Pons (tissue), 1 donor: ENCODE measurements around the gene COPS2.
"Not testable (repeated sequence)": the region's sequence is repeated elsewhere in the genome, so short reads cannot be mapped to it uniquely, and the experiment has no call there.

Experiments used
- DNase-seq: peaks from one replicate; pipeline ENCODE4 v3.0.0-alpha.2; 2016; ENCODE audit warnings: low spot score

Gene COPS2

DNA sequence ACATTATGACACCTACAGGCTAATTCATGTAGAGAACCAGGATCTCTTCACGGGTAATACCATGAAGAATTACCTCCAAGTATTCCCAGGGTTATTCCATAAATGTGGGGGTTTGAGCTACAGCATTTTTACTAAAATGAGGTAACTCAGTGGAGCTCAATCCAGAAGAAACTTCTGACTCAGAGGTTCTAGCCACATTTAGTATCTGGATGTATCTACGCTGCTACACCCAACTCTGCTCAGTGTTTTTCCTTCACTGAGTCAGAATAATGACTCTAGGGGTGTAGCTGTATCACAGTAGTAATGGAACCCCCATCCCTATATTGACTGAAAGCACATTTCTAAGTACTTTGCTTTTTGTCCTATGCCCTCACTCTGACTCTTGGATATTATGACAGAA is 52.4 kb downstream of the COPS2 start:
- no peak for DNase-seq

DNA sequence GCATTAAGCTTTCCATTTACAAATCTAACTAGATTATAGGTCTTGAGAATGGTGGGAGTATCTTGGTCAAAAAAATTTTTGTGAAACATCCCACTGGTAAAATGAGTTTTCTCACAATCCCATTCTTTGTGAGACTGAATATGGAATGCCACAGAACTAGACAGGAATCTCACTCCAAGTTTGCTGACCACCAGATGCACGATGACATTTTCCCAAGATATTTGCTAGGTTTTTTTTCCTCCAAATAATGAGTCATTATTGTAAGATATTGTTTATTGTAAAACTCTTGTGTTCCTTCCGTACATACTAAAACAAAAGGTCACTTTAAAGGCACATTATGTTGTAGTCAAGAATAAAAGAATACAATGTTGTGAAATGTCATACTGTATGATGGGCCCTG is 53.9 kb downstream of the COPS2 start:
- DNase-seq, result no peak

DNA sequence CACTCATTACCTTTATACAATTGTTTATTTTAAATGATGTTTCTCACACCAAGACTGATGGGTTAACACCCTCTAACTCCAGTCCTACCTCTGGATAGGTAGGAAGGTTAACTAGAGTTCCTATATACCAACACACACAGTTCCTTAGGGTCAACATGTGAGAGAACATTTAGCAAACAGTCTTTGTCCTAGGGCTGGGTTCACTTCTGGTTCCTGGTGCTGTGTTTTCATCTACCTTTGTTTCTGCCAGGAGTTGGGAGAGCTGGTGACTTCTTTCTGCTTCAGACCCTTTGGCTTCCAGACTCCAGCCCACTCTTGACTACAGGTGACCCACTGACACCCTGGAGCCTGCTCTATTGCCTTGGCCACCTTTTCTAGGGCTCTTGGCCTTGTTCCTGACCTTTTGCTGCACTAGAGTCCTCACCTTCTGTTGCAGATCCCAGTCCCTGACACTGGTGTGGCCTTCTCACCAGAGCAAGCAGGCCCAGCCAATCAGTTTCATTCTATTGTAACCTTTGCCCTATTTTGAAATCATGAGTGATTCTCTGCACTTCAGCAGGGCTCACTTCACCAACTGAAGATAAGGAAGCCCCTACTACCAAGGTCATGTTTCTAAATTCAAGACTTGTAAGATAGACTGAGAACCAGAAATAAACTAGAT is 59.2 kb downstream of the COPS2 start:
- no peak for DNase-seq

DNA sequence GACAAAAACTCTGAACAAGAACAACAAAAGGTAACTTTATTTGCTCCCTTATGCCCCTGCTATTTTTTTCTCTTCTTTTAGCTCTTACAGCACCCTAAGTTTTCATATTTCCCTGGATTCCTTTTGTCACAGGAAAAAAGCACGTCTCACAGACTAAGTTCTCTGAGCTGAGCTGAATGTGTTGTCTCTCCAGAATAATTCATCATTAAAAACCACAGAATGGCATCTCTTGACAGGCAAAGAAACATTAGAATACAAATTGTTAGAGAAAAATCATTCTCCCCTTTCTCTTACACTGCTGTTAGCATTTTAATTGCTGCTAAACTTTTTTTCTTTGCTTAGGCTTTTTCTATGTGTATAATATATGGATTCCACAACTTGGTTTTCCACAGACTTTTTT is 60.5 kb downstream of the COPS2 start:
- no peak for DNase-seq

DNA sequence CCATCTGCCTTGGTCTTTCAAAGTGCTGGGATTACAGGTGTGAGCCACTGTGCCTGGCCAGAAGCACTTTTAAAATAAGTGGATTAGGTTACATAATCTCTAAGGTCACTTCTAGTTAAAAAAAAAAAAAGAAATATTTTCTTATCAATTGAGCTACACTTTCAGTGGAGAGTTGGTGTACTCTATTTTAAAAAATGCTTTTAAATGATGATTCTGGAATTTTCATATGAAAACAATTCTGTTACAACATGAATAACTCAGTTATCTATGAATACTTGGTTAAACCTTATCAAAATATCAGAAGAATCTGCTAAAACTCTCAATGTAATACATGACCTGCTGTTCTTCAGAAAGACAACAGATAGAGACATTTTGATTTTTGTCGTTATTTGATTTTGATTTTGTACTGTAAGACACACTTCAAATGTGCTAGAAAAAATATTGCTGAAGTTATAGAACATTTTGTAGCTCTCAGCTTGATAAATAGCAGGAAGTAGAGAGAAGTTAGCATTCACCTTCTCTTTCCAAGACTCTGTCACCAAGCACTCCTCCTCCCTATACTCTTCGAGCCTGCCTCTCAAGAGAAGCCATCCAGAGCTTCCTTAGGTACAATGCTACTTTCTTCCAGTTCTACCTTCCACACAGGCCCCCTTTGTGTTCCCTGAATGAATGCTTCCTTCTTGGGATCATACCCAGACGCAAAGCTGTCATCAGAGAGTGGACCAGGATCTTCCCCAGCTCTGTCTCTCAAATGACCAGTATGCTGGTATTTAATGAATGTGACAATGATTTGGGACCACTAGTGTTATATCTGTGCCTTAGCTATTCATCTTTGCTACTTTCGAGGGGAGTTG is 61.9 kb downstream of the COPS2 start:
- DNase-seq, result no peak

DNA sequence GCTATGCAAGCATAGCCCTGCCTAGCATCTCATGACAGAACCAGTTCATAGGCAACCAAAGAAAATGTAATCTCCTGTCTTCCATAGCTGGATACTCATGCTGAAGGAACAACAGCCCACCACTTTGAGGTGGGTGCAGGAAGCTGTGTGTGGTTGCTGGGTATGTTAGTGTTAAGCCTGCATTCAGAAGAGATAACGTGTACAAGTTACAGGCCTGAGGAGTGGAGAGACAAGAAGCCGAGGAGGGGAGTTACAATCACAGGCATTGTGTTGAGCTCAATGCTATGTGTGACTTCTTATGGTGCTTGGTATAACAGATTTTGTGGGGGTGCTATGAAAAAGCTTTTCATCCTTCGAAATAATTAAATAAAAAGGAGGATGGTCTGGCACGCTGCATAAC is 66.4 kb downstream of the COPS2 start:
- DNase-seq, result peak; percentile 87

DNA sequence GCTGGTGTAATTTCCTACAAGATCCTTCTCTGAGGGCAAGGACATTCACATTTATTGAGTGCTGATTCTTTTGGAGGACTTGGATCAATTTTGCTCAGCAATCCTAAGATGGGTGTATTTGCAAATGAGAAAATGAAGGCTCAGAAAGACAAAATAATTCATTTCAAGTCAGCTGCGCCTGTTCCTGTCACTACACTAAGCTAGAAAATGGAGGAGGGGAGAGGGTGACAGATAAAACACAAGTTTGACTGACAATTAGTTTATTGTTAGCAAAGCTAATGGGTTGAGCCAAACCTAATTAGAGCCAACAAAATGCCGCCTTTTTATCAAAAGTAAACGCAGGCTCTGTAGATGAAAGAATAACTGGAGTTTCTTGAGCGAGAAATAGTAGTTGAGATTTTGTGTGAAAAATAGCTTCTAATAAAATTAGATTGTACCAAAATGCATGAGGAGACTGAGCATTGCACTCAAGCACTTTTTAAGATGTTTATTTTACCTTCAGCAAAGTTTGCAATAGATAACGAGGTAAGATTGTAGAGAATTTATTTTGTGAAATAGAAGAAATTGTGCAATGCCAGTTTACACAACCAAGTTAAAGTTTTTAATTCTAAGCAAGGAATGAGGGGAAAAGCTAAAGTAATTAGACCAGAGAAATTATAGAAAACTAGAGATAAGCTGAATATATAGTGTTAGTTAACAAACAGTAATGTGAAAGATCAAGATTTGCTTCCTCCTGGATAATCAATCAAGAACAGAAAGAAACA is 69.5 kb downstream of the COPS2 start:
- DNase-seq, result peak; percentile 92

DNA sequence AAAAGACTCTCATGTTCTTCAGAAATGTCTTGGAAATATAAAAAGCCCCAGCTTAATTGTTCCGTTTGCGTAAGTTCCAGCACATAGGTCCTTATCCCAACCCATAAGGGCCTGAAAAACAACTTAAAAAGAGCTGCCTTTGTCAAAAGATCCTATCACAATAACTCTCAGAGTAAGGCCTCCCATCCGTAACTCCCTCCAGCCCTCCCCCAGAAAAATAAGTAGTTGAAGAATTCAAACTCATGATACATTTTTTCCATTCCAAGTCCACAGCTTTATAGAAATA is 71.2 kb downstream of the COPS2 start:
- peak; percentile 22 for DNase-seq

DNA sequence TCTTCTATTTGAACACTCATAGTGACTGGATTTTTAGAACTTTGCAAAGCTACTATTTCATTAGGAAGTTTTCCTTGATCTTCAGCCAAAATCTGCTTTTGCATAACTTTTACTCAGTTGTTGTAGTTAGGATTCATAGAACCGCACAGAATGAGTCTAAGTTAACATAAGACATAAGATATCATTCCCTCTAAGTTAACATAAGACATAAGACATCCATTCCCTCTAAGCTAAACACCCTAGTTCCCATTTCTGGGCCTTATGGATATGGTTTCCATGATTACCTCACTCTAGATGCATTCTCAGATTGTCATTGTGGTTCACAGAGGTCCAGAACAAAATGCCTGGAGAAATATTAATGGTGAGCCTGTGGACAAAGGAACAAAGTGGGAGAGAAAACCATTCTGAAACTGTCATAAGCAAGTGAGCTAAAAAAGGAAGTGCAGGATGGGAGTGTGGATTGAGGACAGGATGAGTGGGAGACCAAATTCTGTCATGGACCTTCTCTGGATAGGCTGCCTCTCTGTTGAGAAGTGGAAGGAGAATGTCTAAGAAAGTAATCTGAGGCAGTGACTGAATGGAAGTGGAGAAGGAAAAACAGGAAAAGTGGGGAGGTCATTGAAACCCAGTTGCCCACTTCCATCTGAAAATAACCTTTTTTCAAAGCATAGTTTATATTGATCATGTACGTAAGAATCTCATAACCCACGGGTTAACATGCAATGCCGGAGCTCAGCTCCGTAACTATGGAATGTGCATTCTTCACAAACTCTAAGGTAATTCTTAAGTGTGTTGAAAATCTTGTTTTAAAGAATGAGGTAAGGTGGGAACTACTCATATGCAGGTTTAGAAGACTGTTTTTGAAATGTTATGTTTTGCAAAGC is 71.8 kb downstream of the COPS2 start:
- no peak for DNase-seq

DNA sequence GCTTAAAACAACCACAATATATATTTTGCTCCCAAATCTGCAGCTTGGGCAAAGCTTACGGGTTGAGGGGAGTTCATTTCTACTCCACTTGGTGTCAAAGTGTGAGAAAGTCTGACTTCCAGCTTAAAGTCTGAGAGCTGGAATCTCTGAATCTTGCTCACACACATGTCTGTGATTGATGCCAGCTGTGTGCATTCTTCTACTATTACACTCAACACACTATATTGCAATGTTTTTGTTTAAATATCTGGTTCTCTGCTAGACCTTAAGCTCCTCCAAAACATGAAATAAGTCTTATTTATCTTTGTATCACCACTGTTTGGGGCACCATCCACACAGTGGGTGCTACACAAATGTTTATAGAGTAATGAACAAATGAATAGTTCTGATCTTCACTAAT is 72.4 kb downstream of the COPS2 start:
- no peak for DNase-seq

DNA sequence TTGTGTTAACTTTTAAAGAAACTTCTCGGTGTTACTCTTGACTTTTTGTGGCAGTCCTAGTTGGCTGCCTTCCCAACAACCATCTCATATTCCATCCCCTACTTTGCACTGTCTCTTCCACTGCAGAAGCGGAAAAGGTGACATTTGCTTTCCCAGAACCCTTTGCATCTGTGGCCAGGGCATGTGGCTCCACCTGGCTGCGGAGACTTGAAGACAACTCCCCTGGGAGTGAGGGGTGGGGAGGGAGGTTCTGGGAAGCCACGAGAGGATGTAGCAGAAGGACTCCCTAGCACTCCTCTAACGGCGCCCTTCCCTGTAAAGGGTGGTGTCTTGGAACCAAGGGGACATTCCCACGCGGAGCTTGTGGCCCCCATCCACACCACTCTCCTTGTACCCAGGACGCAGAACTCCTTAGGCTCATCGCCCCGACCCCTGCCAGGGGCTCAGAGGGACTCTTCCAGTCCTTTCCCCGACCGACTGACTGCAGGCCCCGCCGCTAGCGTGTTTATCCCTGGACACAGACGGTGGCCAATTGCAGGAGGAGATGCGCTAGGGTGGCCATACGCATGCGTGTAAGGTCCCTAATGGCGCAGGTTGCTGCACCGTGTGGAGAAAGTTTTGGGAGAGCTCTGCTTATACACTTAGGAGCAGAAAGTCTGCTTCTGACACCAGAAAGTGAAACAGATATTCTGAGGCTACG is 75.9 kb downstream of the COPS2 start:
- DNase-seq, result no peak

DNA sequence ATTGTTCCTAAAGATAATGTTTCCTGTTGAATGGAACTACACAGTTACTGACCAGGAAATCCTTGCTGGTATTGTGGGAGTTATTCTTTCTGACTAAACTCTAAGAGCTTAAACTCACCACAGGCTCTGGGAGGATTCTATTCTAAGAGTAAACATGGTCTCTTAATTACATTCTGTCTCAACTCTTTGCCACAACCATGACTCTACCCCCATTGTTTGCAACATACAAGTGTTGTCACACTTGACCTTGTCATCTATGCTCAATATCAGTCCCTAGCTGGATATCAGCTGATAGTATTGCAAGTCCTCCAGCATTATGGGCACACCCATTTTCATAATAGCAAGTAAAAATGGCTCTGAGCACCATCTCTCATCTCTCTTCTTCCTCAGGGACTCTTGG is 79.5 kb downstream of the COPS2 start:
- no peak for DNase-seq

DNA sequence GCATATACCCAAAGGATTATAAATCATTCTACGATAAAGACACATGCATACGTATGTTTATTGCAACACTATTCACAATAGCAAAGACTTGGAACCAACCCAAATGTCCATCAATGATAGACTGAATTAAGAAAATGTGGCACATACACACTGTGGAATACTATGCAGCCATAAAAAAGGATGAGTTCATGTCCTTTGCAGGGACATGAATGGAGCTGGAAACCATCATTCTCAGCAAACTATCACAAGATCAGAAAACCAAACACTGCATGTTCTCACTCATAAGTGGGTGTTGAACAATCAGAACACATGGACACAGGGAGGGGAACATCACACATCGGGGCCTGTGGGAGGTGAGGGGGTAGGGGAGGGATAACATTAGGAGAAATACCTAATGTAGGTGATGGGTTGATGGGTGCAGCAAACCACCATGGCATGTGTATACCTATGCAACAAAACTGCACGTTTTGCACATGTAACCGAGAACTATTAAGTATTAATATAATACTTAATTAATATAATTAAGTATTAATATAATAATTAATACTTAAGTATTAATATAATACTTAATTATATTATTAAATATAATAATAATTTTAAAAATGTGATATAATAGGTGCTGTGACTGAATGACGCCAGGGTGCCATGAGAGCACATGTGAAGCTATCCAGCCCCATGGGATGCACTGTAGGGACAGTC is 80.7 kb downstream of the COPS2 start:
- not testable (repeated sequence) for DNase-seq
